Endothelial cell of umbilical vein (primary cell): ENCODE measurements around the gene SURF1.

Experiments
- CTCF ChIP-seq, 2 donors: IDR thresholded peaks; 1 replicate in 1 of 2; 2 replicates in 1 of 2; pipeline ENCODE4 v1.5.1; 2011; ENCODE audit warnings: low read length in 2 of 2, mild to moderate bottlenecking in 2 of 2, moderate library complexity in 2 of 2, control low read depth in 1 of 2, inconsistent platforms in 1 of 2, low read depth in 1 of 2; ENCODE audit not compliant: insufficient read depth in 1 of 2; ENCODE audit errors: extremely low read depth in 1 of 2
- EZH2 ChIP-seq: IDR thresholded peaks from 2 replicates; pipeline ENCODE4 v1.6.1; 2012; ENCODE audit warnings: borderline replicate concordance, low read depth, mild to moderate bottlenecking, moderate library complexity, low read length, inconsistent platforms; ENCODE audit not compliant: severe bottlenecking
- FOS ChIP-seq: IDR thresholded peaks from 2 replicates; pipeline ENCODE4 v1.6.1; 2011; ENCODE audit warnings: mild to moderate bottlenecking, low read length, moderate library complexity, borderline replicate concordance; ENCODE audit not compliant: insufficient read depth
- GATA2 ChIP-seq: IDR thresholded peaks from 2 replicates; pipeline ENCODE4 v1.7.0; 2011; ENCODE audit warnings: low read depth, mild to moderate bottlenecking, moderate library complexity, mixed read lengths, low read length; ENCODE audit not compliant: insufficient read length, insufficient read depth
- MAX ChIP-seq: IDR thresholded peaks from 2 replicates; pipeline ENCODE4 v1.6.1; 2011; ENCODE audit not compliant: insufficient read depth, insufficient read length
- MYC ChIP-seq: IDR thresholded peaks from one replicate; pipeline ENCODE4 v1.6.1; 2011; ENCODE audit warnings: mild to moderate bottlenecking, low read depth, low read length
- POLR2A ChIP-seq: IDR thresholded peaks from 2 replicates; pipeline ENCODE4 v1.6.1; 2012; ENCODE audit warnings: low read depth, mild to moderate bottlenecking, control low read depth, low read length
- POLR2AphosphoS5 ChIP-seq: IDR thresholded peaks from 2 replicates; pipeline ENCODE4 v1.6.1; 2012; ENCODE audit warnings: low read depth, mild to moderate bottlenecking, control low read depth, low read length, moderate library complexity; ENCODE audit not compliant: insufficient read depth

- TF ChIP-seq EZH2 (no peak), CTCF (IDR thresholded peaks at IDR 0.05; ENCODE audit: extremely low read depth in 1 of 2, insufficient read depth in 1 of 2, low read depth in 1 of 2, low read length in 2 of 2) (no peak), POLR2A (no peak), POLR2AphosphoS5 (no peak), GATA2 (no peak), MYC (no peak), FOS (no peak), MAX (no peak)
Observed at GRCh38 chr9:133331641-133332380, 24.5 kb downstream of the SURF1 start.
